ENCODE measurements around the gene SQSTM1. TPM values are rescaled to one million over a fixed set of nuclear protein-coding genes. Genes with fewer than 3 reads are reported as not detected.
"Not testable (repeated sequence)": the region's sequence is repeated elsewhere in the genome, so short reads cannot be mapped to it uniquely, and the experiment has no call there.

Gene SQSTM1
- 881 and 984 TPM in 2 replicates for total RNA-seq (2014; rRNA removed; shearing (Covaris generic))
- 185 and 187 TPM in 2 replicates for polyA plus RNA-seq (2015; cell fraction: cytosol; rRNA removed)
- polyA plus RNA-seq (2015; cell fraction: nucleus; rRNA removed) = 318 and 351 TPM in 2 replicates

DNA sequence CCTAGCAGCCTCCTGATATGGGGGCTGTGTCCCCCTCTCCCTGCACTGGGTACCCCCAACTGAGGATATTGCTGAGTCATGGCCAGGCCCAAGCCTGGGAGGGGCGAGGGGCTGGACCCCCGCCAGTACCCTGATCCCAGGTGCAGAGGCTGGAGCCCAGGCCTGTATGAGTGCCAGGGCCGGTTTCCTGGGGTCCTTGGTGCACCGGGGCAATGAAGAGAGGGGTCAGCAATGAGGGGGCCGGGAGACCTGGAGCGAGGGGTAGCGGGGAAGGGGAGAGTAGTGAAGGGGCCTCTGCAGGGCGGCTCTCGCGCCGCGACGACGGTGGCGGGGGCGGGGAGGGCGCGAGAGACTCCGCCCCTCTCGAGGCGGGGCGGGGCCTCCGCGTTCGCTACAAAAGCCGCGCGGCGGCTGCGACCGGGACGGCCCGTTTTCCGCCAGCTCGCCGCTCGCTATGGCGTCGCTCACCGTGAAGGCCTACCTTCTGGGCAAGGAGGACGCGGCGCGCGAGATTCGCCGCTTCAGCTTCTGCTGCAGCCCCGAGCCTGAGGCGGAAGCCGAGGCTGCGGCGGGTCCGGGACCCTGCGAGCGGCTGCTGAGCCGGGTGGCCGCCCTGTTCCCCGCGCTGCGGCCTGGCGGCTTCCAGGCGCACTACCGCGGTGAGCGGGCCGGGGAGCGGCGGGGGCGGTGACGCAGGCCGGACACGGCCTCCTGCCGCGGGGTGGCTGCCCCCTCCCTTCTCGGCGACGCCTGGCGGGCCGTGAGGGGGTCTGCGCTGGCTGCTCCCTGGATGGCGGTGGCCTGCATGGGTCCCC, at the start of gene SQSTM1:
SQSTM1 (plus strand) TSS at position 423 of the 815 bp plus-strand sequence; CDS start at position 455, 32 bp downstream.
- DNase-seq (ENCODE audit: low read depth) = peak; percentile 60

- no peak for DNase-seq (ENCODE audit: low read depth)
Measured at GRCh38 chr5:179771311-179771895, 49.3 kb upstream of the SQSTM1 start.

- DNase-seq (ENCODE audit: low read depth) = no peak
Measured at GRCh38 chr5:179772351-179772750, 48.4 kb upstream of the SQSTM1 start.

GRCh38 chr5:179773686-179774040, 47.0 kb upstream of the SQSTM1 start:
- DNase-seq (ENCODE audit: low read depth) = no peak

- DNase-seq (ENCODE audit: low read depth) = no peak
Measured at GRCh38 chr5:179774442-179774841, 46.3 kb upstream of the SQSTM1 start.

DNA sequence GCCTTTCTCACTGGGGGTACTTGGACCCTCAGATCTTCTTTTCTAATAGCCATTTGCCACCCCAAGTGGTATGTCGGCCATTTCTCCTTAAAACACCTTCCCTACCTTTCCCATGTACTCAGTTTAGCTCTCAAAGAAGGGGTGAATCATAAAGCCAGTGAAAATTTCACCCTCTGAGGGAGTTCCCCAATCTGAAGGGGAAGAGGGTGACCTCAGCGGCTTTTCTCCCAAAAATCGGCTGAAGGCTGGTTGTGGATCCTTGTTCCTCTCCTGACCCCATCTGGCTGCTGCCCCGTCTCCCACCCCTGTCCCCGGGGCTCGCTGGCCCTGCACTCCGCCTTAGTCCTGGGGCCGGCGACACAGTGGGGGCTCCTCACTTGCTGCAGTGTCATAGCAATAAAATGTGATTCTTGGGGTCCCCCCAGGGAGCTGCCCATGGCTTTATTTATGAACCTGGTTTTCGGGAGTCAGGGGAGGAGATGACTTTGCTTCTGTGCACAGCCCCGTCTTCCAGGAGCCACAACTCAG, 44.2 kb upstream of the SQSTM1 start:
- no peak for DNase-seq (ENCODE audit: low read depth)

DNA sequence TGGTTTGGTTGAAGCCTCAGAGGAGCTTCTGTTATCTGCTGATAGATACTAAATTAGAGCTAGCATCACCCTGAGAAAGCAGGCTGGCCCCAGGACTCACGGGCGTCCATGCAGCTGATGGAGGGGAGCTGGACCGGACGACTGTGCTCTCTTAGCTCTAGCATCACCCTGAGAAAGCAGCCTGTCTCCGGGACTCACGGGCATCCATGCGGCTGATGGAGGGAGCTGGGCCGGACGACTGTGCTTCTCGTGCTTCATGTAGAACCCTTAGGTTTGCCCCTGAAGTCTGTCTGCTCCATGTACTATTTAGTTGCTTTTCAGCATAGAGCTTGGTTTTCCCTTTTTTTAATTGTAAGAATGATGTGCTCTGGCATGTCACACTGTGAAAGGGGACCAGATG, 43.2 kb upstream of the SQSTM1 start:
- DNase-seq (ENCODE audit: low read depth) = no peak

DNA sequence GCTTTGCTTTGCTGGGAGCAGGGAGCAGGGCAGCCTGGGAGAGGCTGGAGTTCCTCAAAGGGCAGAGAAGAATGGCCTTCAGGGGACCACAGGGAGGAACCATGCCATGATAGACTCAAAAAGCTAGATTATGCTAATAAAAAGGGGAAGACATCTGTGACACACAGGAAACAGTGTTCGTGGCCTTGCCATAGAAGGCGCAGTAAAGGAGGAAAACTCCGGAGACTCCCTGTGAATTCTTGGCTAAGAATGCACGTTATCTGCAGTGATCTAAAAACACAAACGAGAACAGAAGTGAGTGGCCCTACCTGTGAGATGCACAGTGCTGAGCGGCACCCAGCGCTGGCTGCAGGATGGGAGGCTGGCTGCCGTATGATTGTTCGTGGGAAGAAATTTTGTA, 42.8 kb upstream of the SQSTM1 start:
- no peak for DNase-seq (ENCODE audit: low read depth)

DNA sequence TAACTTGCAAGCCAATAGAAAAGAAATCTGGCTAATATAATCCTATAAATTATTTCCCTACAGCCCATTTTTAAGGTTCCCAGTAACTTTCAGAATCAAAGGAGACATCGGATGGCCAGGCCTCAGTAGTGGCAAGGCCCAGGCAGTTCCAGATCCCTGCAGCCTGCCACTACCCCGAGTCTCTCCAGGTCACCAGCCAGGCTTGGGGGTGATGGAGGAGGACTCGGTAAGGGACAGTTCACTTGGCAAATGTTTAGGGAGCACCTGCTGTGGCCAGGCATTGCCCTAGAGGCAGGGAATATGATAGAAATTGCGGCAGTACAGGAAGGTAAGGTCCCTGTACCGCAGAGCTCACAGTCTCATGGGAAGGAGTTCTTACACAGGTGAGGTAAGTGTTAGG, 42.1 kb upstream of the SQSTM1 start:
- no peak for DNase-seq (ENCODE audit: low read depth)

DNA sequence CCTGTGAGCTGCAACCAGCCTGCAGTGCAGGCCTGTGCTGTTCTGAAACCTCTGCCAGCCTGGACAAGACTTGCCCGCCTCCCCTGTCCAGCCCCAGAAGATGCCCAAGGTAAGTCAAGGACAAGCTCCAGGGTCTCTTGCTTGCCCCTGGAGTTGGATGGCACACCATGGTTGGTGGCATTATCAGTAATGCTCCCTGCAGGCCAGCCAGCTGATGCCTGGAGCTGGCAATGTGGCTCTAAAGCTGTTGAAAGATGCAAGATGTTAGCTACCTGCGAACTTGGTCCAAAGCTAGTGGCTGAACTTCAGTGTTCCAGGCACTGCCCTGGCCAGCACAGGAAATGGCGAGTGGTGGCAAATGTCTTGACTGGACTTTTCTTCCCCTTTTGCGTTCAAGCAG, 40.9 kb upstream of the SQSTM1 start:
- DNase-seq (ENCODE audit: low read depth) = no peak

GRCh38 chr5:179780362-179780761, 40.3 kb upstream of the SQSTM1 start:
- DNase-seq (ENCODE audit: low read depth) = no peak

GRCh38 chr5:179781846-179782245, 38.9 kb upstream of the SQSTM1 start:
- no peak for DNase-seq (ENCODE audit: low read depth)

DNA sequence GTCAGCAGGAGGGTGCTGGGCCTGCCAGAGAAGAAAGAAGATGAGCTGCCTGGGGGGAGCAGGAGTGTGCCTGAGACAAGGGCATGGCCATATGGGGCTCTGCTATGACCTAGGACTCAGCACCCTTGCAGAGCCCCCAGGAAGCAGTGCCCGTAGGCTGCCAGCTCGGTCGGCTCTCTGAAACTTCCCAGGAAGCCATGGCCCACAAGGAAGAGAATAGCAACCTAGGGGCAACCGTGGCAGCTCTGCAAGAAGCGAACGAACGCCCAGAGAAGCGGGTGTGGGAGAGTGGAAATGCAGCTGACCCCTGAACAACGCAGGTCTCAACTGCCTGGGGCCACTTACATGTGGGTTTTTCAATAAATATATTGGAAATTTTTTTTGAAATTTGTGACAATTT, 37.6 kb upstream of the SQSTM1 start:
- DNase-seq (ENCODE audit: low read depth) = no peak

- no peak for DNase-seq (ENCODE audit: low read depth)
Measured at GRCh38 chr5:179786861-179787260, 33.8 kb upstream of the SQSTM1 start.

- no peak for DNase-seq (ENCODE audit: low read depth)
Measured at GRCh38 chr5:179788193-179788854, 32.4 kb upstream of the SQSTM1 start.

DNA sequence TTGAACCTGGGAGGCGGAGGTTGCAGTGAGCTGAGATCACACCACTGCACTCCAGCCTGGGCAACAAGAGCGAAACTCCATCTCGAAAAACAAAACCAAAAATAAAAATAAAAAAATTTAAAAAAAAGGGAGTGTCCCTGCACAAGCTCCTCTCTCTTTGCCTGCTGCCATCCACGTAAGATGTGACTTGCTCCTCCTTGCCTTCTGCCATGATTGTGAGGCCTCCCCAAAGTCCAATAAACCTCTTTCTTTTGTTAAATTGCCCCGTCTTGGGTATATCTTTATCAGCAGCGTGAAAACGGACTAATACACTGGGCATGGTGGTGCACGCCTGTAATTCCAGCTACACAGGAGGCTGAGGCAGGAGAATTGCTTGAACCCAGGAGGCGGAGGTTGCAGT, 31.4 kb upstream of the SQSTM1 start:
- DNase-seq (ENCODE audit: low read depth) = not testable (repeated sequence)

DNA sequence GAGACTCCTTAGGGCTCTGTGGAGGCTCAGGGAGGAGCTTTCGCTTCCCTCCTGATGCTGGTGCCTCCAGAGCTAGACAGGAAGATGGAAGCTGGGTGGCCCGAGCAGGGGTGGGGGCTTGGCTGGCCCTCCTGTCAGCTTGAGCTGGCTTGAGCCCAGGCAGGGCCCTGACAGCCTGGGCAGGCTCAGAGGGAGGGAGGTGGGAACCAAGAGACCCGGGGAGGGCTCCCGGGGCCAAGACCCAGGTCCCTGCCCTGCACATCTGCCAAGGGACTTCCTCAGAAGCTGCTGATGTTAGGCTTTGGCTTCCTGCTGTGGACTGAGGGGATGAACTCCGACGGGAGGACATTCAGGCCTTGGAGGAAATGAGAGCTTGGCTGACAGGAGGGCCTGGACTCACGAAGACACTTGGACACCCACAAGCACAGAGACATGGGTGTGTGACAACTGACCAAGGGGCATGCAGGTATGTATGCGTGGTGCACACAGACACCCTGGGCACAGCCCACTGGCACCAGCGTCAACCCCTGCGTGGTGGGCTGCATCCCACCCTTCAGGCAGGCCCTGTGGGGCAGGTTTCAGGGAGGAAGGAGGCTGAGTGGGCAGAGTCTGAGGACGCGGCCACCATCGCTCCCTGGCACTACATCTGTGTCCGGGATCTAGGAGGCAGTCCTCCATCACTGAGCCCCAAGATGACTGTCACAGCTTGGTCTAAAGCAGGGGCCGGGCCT, 28.7 kb upstream of the SQSTM1 start:
- no peak for DNase-seq (ENCODE audit: low read depth)

DNA sequence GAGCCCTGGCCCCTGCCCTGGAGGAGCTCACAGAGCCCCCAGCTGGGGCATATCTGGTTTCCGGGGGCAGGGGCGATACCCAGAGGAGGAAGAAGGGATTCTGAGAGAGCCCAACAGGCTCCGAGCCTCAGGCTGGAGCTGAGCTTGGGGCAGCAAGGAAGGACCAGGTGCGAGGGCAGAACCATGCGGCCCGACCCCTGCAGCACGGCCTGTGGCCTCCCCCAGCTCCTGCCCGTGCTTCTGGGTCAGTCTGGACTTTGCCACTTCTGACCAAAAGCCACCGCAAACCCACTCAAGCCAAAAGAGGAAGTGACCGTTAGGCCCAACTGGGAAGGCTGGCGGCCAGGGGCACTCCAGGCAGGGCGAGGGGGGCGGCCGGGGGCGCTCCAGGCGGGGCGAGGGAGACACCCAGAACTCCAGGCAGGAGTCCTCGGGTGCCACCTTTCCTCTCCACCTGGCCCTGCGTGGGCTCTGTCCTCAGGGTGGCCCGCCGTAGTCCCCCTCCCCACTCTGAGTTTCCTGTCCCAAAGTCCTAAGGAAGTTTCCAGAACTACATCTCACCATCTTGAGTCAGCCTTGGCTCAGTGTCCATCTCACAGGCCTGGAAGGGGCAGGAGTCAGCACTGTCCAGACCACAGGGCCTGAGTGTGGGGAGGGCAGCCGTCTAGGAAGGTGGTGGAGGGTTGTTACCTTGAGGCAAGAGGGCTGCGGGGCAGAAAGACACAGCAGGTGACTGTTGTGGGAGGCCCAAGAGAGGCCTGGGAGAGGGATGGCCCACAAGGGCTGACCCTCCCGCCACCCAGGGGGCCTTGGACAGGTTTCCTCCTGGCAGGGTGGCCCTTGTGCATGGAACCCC, 27.9 kb upstream of the SQSTM1 start:
- DNase-seq (ENCODE audit: low read depth) = no peak

GRCh38 chr5:179793468-179794139, 27.1 kb upstream of the SQSTM1 start, which contains the start of gene LTC4S:
Gene LTC4S, plus strand, starts transcription at chr5:179793986. Its CDS starts 95 bp downstream, at chr5:179794081.
- DNase-seq (ENCODE audit: low read depth) = peak; percentile 42

DNA sequence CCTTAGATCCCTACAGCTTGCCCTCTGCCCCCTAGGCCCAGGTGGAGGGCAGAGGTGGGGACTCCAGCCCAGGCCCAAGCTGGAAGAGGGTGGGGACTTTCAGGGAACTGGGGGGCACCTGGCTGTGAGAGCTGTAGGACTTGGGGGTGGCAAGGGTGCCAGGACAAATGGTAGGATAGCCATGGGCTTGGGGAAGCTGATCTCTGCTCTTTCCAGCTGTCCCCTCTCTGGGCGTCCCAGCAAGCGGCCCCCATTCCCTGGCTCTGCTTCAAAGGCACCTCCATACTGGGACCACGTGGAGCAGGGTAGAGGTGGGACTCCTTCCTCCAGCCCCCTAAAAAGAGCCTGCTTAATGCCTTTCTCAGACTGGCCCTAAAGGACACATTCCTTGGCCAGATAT, 26.5 kb upstream of the SQSTM1 start:
- no peak for DNase-seq (ENCODE audit: low read depth)
